Colonic mucosa (tissue), 4 donors: ENCODE measurements around the gene AGFG2. TPM values are rescaled to one million over a fixed set of nuclear protein-coding genes. Genes with fewer than 3 reads are reported as not detected.

ENCODE experiments used
- DNase-seq: peaks from one replicate; pipeline ENCODE4 v3.0.0-alpha.2; 2020
- H3K27ac ChIP-seq: fragments of 200-600 bp; one replicate; pipeline ENCODE4 v1.8.0; 2021
- H3K27me3 ChIP-seq: fragments of 200-600 bp; one replicate; pipeline ENCODE4 v1.8.0; 2021
- H3K36me3 ChIP-seq: fragments of 200-600 bp; one replicate; pipeline ENCODE4 v1.8.0; 2021
- H3K4me1 ChIP-seq: fragments of 200-600 bp; one replicate; pipeline ENCODE4 v1.8.0; 2021; ENCODE audit warnings: mild to moderate bottlenecking
- H3K4me3 ChIP-seq: fragments of 200-600 bp; one replicate; pipeline ENCODE4 v1.8.0; 2021
- H3K9ac ChIP-seq, 2 donors: one replicate each; pipeline ENCODE4 v1.7.0; 2013; ENCODE audit warnings: control low read depth in 2 of 2, low read depth in 2 of 2, low read length in 2 of 2
- H3K9me3 ChIP-seq: fragments of 200-600 bp; one replicate; pipeline ENCODE4 v1.8.0; 2021
- intact Hi-C: fragments of 100-400 bp; cut with DNase I; formaldehyde crosslinking; loops from one replicate; pipeline ENCODE4 v1.14.1; 2022
- total RNA-seq, 2 donors: library from RNA; stranded (reverse); fragmentation: NEBNext Ultra II Directional in 1 of 2; extraction: Animal tissue kit (Norgen Biotek cat#: 25700) in 1 of 2; gene quantifications; one replicate each; pipeline ENCODE4 v1.2.1, GENCODE V29; 2021
- TF ChIP-seq, protein P1 (sequence below): fragments of 200-600 bp; IDR thresholded peaks from one replicate; pipeline ENCODE4 v1.8.0; 2022; ENCODE audit warnings: antibody characterized with exemption, mild to moderate bottlenecking
- donor health status: healthy.
- donor health status: DM: no; HTN: no; CAD: no.
- donor health status: DM: no; HTN: no; CAD: no.

The AGFG2 gene
- total RNA-seq, 2 donors from 2014 or later = 81.3 to 97.4 TPM

DNA sequence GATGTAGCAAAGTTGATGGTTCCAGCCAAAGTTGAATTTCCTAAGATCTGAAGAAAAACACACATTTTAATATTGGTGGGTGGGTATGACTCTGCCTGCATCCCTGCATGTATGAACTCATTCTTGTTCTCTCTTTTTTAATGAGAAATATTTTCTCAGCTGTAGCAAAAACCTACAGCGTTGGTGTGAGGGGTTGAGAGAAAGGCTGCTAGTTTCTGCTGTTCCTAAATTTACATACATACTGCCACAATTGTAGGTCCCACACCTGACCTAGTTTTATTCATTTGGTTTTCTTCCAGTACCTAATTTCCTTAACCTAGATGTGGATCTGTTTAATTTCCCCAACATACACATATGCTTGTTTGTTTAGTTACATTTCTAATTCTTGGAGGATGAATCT, 4.6 kb downstream of the AGFG2 start:
- H3K9me3 ChIP-seq = no peaks in the 10 kb centered on the region
- H3K4me3 ChIP-seq = no peak overlapping the region
- intact Hi-C loops = no loop called here
- H3K9ac ChIP-seq = peak overlapping the region in 1 of 2 donors; percentile 9
- no peak for DNase-seq
- peaks cover 31% of the 10 kb centered on the region for H3K4me1 ChIP-seq
- TF ChIP-seq, protein P1, sequence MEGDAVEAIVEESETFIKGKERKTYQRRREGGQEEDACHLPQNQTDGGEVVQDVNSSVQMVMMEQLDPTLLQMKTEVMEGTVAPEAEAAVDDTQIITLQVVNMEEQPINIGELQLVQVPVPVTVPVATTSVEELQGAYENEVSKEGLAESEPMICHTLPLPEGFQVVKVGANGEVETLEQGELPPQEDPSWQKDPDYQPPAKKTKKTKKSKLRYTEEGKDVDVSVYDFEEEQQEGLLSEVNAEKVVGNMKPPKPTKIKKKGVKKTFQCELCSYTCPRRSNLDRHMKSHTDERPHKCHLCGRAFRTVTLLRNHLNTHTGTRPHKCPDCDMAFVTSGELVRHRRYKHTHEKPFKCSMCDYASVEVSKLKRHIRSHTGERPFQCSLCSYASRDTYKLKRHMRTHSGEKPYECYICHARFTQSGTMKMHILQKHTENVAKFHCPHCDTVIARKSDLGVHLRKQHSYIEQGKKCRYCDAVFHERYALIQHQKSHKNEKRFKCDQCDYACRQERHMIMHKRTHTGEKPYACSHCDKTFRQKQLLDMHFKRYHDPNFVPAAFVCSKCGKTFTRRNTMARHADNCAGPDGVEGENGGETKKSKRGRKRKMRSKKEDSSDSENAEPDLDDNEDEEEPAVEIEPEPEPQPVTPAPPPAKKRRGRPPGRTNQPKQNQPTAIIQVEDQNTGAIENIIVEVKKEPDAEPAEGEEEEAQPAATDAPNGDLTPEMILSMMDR = no peak
- H3K36me3 ChIP-seq = no peaks in the 10 kb centered on the region
- peak overlapping the region; percentile 89 for H3K27ac ChIP-seq
- H3K27me3 ChIP-seq = no peaks in the 10 kb centered on the region

DNA sequence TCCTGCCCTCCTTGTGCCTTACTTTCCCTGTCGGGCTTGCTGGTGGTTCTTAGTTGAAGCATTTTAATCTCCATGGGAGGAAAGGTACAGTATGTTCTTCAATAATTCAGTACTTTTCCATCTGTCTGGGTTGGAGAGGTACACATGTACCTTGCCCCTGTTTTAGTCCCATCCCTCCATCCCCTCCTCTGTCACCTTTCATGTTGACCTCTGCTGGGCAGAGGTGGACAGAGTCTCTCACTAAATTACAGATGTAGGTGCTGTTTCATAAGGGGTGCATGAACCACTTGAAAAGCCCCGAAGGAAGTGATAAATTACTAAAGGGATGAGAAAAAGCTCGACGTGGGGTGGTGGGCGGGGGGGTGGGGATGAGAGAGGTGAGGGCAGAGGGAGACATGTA, 5.4 kb downstream of the AGFG2 start:
- no peaks in the 10 kb centered on the region for H3K9me3 ChIP-seq
- intact Hi-C loops = no loop called here
- peaks cover 4% of the 10 kb centered on the region for H3K36me3 ChIP-seq
- TF ChIP-seq, protein P1 = no peak
- H3K4me1 ChIP-seq = peaks cover 31% of the 10 kb centered on the region
- no peak overlapping the region for H3K4me3 ChIP-seq
- peak overlapping the region in 1 of 2 donors; percentile 37 for H3K9ac ChIP-seq
- H3K27ac ChIP-seq = peak overlapping the region; percentile 89
- H3K27me3 ChIP-seq = no peaks in the 10 kb centered on the region
- no peak for DNase-seq

DNA sequence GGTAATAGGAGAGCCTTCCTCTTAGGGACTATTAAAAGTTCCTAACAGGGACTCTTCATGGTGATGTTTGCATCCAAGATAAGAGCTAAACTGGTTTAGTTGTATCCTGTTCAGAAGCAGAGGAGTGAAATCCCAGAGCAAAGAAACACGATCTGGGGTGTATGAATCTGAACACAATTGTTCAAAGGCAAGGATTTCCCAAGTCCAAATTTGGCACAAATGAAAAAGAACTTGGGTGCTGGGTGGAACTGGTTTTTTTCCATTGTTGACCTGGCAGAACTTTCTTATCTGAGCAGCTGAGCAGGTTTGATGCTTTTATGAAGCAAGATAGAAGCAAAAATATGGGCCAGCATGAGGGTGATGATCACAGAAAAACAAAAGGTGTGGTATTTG, 6.0 kb downstream of the AGFG2 start:
- H3K36me3 ChIP-seq = peaks cover 4% of the 10 kb centered on the region
- peak overlapping the region; percentile 89 for H3K27ac ChIP-seq
- peak overlapping the region in 1 of 2 donors; percentile 73 for H3K9ac ChIP-seq
- DNase-seq = no peak
- H3K27me3 ChIP-seq = no peaks in the 10 kb centered on the region
- TF ChIP-seq, protein P1 = no peak
- intact Hi-C loops = no loop called here
- H3K4me1 ChIP-seq = peaks cover 31% of the 10 kb centered on the region
- no peak overlapping the region for H3K4me3 ChIP-seq
- no peaks in the 10 kb centered on the region for H3K9me3 ChIP-seq

DNA sequence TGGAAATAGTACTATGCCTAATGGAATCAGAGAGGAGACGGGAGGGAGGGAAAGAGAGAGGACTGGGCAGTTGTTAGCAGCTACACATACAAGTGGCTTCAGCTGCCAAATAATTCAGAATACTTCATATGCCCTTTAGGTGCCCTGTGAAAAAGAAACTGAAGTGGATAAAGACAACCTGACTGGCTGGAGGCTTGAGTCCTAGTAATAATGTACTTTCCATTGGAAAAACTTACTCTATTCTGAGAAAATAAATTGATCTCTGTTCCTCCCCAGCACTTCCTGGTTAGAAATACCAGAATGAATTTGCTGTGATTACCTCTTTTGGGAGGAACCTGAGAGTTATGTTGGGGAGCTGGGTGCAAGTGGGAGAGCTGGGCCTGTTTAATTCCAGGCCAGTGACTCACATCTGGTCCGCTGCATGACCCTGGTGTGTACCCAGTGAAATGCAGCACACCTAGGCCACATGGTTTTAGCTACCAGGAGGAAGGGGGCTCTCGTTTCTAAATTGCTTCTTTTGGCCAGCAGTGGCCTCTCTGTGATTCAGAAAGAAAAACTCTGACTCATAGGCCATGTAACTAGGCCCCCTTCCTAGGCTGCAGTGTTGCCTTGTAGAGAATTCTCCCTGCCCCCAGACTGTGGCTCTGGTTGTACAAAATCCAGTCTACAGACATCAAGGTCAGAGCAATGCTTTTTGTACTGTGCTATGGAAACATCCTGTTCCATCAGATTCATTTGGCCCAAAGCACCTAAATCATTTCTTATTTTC, 6.5 kb downstream of the AGFG2 start:
- Histone ChIP-seq H3K9me3 (no peaks in the 10 kb centered on the region), H3K9ac (peak overlapping the region; percentile 6 to 73), H3K27me3 (no peaks in the 10 kb centered on the region), H3K36me3 (peaks cover 4% of the 10 kb centered on the region), H3K4me3 (no peak overlapping the region), H3K27ac (peak overlapping the region; percentile 89), H3K4me1 (peaks cover 26% of the 10 kb centered on the region)
- DNase-seq = no peak
- intact Hi-C loops = no loop called here
- TF ChIP-seq, protein P1 = no peak

DNA sequence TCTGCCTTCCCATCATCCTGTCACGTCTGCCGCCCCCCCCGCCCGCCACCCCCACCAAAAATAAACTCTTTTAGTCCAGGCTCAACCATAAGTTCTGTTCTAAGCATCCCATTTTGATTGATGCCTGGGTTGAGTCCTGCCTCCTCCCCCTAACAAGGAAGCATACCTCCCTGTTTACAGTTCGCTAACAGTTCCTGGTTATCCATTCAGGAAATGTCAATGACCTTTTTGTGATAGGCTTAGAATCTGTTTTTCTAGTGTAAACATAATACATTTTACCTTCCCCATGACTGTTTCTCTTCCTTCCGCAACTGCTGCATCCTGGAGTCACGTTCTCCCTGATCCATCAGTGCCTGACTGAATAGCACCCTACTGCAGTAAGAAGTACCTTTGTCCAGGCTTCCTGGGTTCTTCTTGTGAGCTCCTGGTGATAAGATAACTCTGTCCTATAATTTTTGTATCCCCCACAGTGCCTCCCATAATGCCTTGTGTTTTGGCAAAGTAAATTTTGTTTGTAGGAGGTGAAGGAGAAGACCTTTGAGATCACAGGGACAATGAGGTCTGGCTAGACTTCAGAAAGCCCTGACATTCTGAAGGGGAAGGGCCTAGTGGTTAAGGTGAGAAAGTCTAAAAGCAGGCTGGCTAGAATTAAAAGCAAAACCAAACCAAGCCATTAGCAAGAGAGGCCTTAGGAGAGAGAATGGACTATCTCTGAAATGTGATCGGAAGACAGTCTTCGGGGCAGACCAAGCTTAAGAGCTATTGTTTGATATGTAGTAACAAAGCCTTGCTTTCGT, 7.3 kb downstream of the AGFG2 start:
- Histone ChIP-seq H3K27me3 (no peaks in the 10 kb centered on the region), H3K9ac (peak overlapping the region; percentile 6 to 73), H3K27ac (peak overlapping the region; percentile 89), H3K4me1 (peaks cover 21% of the 10 kb centered on the region), H3K4me3 (no peak overlapping the region), H3K36me3 (peaks cover 4% of the 10 kb centered on the region), H3K9me3 (no peaks in the 10 kb centered on the region)
- TF ChIP-seq, protein P1 = no peak
- intact Hi-C loops = no loop called here
- peak; percentile 66 for DNase-seq
